GM19099 (cell line): ENCODE results near the gene HTR7.

Experiments
- POLR2A ChIP-seq: IDR thresholded peaks from 3 replicates; pipeline ENCODE4 v1.6.1; 2011; ENCODE audit warnings: low read depth; ENCODE audit not compliant: insufficient read length; ENCODE audit errors: extremely low read depth

The HTR7 gene

GRCh38 chr10:90865401-90865800 lies 7.6 kb upstream of the HTR7 start:
- no peak for TF ChIP-seq POLR2A

- TF ChIP-seq POLR2A: no peak
These were observed 5.2 kb upstream of the HTR7 start for GRCh38 chr10:90862908-90863514.

- TF ChIP-seq POLR2A: no peak
These were observed 3.0 kb upstream of the HTR7 start for GRCh38 chr10:90860790-90861189.

GRCh38 chr10:90859321-90859751 lies 1.5 kb upstream of the HTR7 start:
- TF ChIP-seq POLR2A: no peak

GRCh38 chr10:90858461-90858968 lies 676 bp upstream of the HTR7 start:
- no peak for TF ChIP-seq POLR2A

- TF ChIP-seq POLR2A: no peak
These were observed 740 bp downstream of the HTR7 start for GRCh38 chr10:90856964-90857634.

- no peak for TF ChIP-seq POLR2A
These were observed 1.6 kb downstream of the HTR7 start for GRCh38 chr10:90856261-90856660.

- TF ChIP-seq POLR2A: no peak
These were observed 2.7 kb downstream of the HTR7 start for GRCh38 chr10:90855126-90855525.

GRCh38 chr10:90849956-90850749 lies 7.7 kb downstream of the HTR7 start:
- TF ChIP-seq POLR2A: no peak

- no peak for TF ChIP-seq POLR2A
These were observed 10.4 kb downstream of the HTR7 start for GRCh38 chr10:90847436-90847835.

- no peak for TF ChIP-seq POLR2A
These were observed 11.1 kb downstream of the HTR7 start for GRCh38 chr10:90846746-90847145.

GRCh38 chr10:90845726-90846125 lies 12.1 kb downstream of the HTR7 start:
- TF ChIP-seq POLR2A: no peak

- TF ChIP-seq POLR2A: no peak
These were observed 15.1 kb downstream of the HTR7 start for GRCh38 chr10:90842725-90843124.

GRCh38 chr10:90837486-90837885 lies 20.4 kb downstream of the HTR7 start:
- TF ChIP-seq POLR2A: no peak

- no peak for TF ChIP-seq POLR2A
These were observed 23.5 kb downstream of the HTR7 start for GRCh38 chr10:90834326-90834725.

GRCh38 chr10:90832111-90832510 lies 25.7 kb downstream of the HTR7 start:
- no peak for TF ChIP-seq POLR2A

GRCh38 chr10:90822508-90822907 lies 35.3 kb downstream of the HTR7 start:
- TF ChIP-seq POLR2A: no peak

- no peak for TF ChIP-seq POLR2A
These were observed 37.9 kb downstream of the HTR7 start for GRCh38 chr10:90819911-90820310.
